Liver (tissue), 9 donors: Measurements from ENCODE around the gene ACO2. TPM values are rescaled to one million over a fixed set of nuclear protein-coding genes. Genes with fewer than 3 reads are reported as not detected.
"Not testable (repeated sequence)": the region's sequence is repeated elsewhere in the genome, so short reads cannot be mapped to it uniquely, and the experiment has no call there.

Experiments used
- DNase-seq: peaks from one replicate; pipeline ENCODE4 v3.0.0-alpha.2; 2017; ENCODE audit warnings: low spot score
- H3K27ac ChIP-seq, 2 donors: one replicate each; pipeline ENCODE4 v1.7.0; 2013; ENCODE audit warnings: inconsistent platforms in 2 of 2, low read length in 2 of 2, control low read depth in 1 of 2, low read depth in 1 of 2, mild to moderate bottlenecking in 1 of 2
- H3K27me3 ChIP-seq, 4 donors: one replicate each; pipeline versions ENCODE4 v1.6.1 to v1.7.0; 2013; ENCODE audit warnings: low read length in 3 of 4, inconsistent platforms in 1 of 4, mild to moderate bottlenecking in 1 of 4, moderate library complexity in 1 of 4; ENCODE audit not compliant: control insufficient read depth in 4 of 4, insufficient read depth in 4 of 4
- H3K36me3 ChIP-seq, 4 donors: one replicate each; pipeline versions ENCODE4 v1.6.1 to v1.7.0; 2013; ENCODE audit warnings: low read length in 3 of 4, mild to moderate bottlenecking in 3 of 4, low read depth in 1 of 4, moderate library complexity in 1 of 4; ENCODE audit not compliant: control insufficient read depth in 4 of 4, insufficient read depth in 3 of 4
- H3K4me1 ChIP-seq, 4 donors: one replicate each; pipeline versions ENCODE4 v1.6.1 to v1.7.0; 2013; ENCODE audit warnings: low read length in 3 of 4, mild to moderate bottlenecking in 3 of 4, moderate library complexity in 1 of 4; ENCODE audit not compliant: control insufficient read depth in 4 of 4, insufficient read depth in 4 of 4
- H3K4me3 ChIP-seq, 3 donors: one replicate each; pipeline versions ENCODE4 v1.6.1 to v1.7.0; 2013; ENCODE audit warnings: low read length in 3 of 3, control low read depth in 1 of 3, low read depth in 1 of 3, mild to moderate bottlenecking in 1 of 3
- H3K9ac ChIP-seq, 2 donors: one replicate each; pipeline ENCODE4 v1.7.0; 2013; ENCODE audit warnings: low read length in 2 of 2, mild to moderate bottlenecking in 2 of 2, moderate library complexity in 2 of 2, control low read depth in 1 of 2, low read depth in 1 of 2
- H3K9me3 ChIP-seq, 4 donors: one replicate each; pipeline versions ENCODE4 v1.6.1 to v1.7.0; 2013; ENCODE audit warnings: low read length in 3 of 4; ENCODE audit not compliant: control insufficient read depth in 4 of 4
- ATF3 ChIP-seq: IDR thresholded peaks from 2 replicates; pipeline ENCODE4 v1.6.1; 2016; ENCODE audit warnings: antibody characterized with exemption
- CTCF ChIP-seq: fragments of 150-350 bp; IDR thresholded peaks from 2 replicates; pipeline ENCODE4 v1.5.1; 2017; ENCODE audit warnings: improper control_type of control experiment, low read depth, low read length; ENCODE audit not compliant: missing input control
- EGR1 ChIP-seq, 2 donors: IDR thresholded peaks; 2 replicates each; pipeline ENCODE4 v1.6.1; 2016 to 2018; ENCODE audit warnings: antibody characterized with exemption in 2 of 2, low read depth in 2 of 2
- GABPA ChIP-seq, 2 donors: IDR thresholded peaks in 1 of 2; conservative IDR thresholded peaks in 1 of 2; 2 replicates each; pipeline ENCODE4 v1.6.1; 2016; ENCODE audit warnings: antibody characterized with exemption in 2 of 2, mild to moderate bottlenecking in 1 of 2, moderate library complexity in 1 of 2
- HNF4A ChIP-seq, 2 donors: conservative IDR thresholded peaks; 2 replicates each; pipeline ENCODE4 v1.6.1; 2016; ENCODE audit warnings: antibody characterized with exemption in 2 of 2, mild to moderate bottlenecking in 2 of 2
- HNF4G ChIP-seq: IDR thresholded peaks from 2 replicates; pipeline ENCODE4 v1.6.1; 2016; ENCODE audit warnings: antibody characterized with exemption
- JUND ChIP-seq, 2 donors: IDR thresholded peaks; 2 replicates each; pipeline ENCODE4 v1.6.1; 2016; ENCODE audit warnings: antibody characterized with exemption in 2 of 2
- NR2F2 ChIP-seq: IDR thresholded peaks from 2 replicates; pipeline ENCODE4 v1.6.1; 2016; ENCODE audit warnings: antibody characterized with exemption
- RAD21 ChIP-seq, 2 donors: IDR thresholded peaks; 2 replicates each; pipeline ENCODE4 v1.6.1; 2016; ENCODE audit warnings: antibody characterized with exemption in 2 of 2, mild to moderate bottlenecking in 2 of 2
- SP1 ChIP-seq: IDR thresholded peaks from 2 replicates; pipeline ENCODE4 v1.6.1; 2018; ENCODE audit warnings: antibody characterized with exemption, mild to moderate bottlenecking
- TAF1 ChIP-seq: conservative IDR thresholded peaks from 2 replicates; pipeline ENCODE4 v1.6.1; 2016; ENCODE audit warnings: antibody characterized with exemption, mild to moderate bottlenecking
- WGBS: extraction: QIAGEN DNeasy Blood & Tissue Kit; methylation state at CpG from one replicate; pipeline ENCODE4 v1.1.7; 2013; 5-methylcytosine and 5-hydroxymethylcytosine counted together
- polyA plus RNA-seq, 2 donors: library from polyadenylated mRNA; stranded (reverse) in 1 of 2; unstranded in 1 of 2; fragments of 200-250 nt in 1 of 2; fragments of >200 nt in 1 of 2; fragmentation: Nextera tagmentation in 1 of 2; extraction: Ambion mirVana in 1 of 2; gene quantifications; one replicate each; pipeline versions ENCODE4 v1.2.1 to v1.2.3, GENCODE V29; 2013 to 2015
- total RNA-seq, 2 donors: library from RNA; depleted of rRNA; stranded (reverse); fragments of >200 nt; gene quantifications; one replicate each; pipeline ENCODE4 v1.2.3, GENCODE V29; 2014
- TF ChIP-seq, protein P1 (sequence below): IDR thresholded peaks from 2 replicates; pipeline ENCODE4 v1.6.1; 2016; ENCODE audit warnings: antibody characterized with exemption, mild to moderate bottlenecking
- TF ChIP-seq, protein P2 (sequence below): IDR thresholded peaks from 2 replicates; pipeline ENCODE4 v1.6.1; 2016; ENCODE audit warnings: antibody characterized with exemption
- donor health status: healthy.
- donor health status: healthy.
- donor health status: healthy.
- donor health status: healthy.
- donor health status: healthy.

Gene ACO2
- total and polyA plus RNA-seq, 4 donors = 45.3 to 76.1 (median 68.9) TPM

GRCh38 chr22:41571786-41572185 is 102.9 kb downstream of the ACO2 start:
- Histone ChIP-seq H3K27ac (no peak overlapping the region), H3K4me1 (no peaks in the 10 kb centered on the region), H3K9ac (no peak overlapping the region), H3K4me3 (no peak overlapping the region), H3K9me3 (no peaks in the 10 kb centered on the region), H3K36me3 (peaks cover 0 to 2% (median under 1%) of the 10 kb centered on the region in 4 donors), H3K27me3 (no peaks in the 10 kb centered on the region)
- 91% methylated on average over 14 of the region's 14 CpGs for WGBS
- no peak for DNase-seq
- no peak for TF ChIP-seq TAF1
- TF ChIP-seq HNF4A (conservative IDR thresholded peaks at IDR 0.05) = no peak
- TF ChIP-seq HNF4G = no peak
- no peak for TF ChIP-seq EGR1 (IDR thresholded peaks at IDR 0.05; ENCODE audit: low read depth in 2 of 2)
- no peak for TF ChIP-seq RAD21 (IDR thresholded peaks at IDR 0.05)
- TF ChIP-seq SP1 = no peak

GRCh38 chr22:41572305-41572704 is 103.4 kb downstream of the ACO2 start:
- not testable (repeated sequence) for H3K4me3 ChIP-seq, H3K27me3 ChIP-seq, H3K9ac ChIP-seq, H3K4me1 ChIP-seq, H3K27ac ChIP-seq, H3K9me3 ChIP-seq, DNase-seq, H3K36me3 ChIP-seq
- WGBS = 97% methylated on average over 3 of the region's 3 CpGs

DNA sequence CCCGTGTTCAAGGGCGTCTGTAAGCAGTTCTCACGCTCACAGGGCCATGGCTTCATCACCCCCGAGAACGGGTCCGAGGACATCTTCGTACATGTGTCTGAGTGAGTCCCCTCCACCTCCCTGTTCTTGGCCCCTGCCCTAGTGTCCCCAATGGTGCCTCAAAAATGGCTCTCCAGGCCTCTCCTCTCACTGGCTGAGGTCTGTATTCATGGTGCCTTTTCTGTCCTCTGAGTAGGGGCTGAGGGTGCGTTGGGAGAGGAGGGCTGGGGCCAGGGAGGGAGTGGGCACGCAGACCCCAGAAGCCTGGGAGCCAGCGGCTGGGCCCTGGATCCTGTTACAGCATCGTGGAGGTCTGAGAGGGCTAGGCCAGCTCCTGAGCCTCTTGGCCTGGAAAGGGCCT is 104.8 kb downstream of the ACO2 start:
- H3K27ac ChIP-seq = no peak overlapping the region
- H3K9me3 ChIP-seq = no peaks in the 10 kb centered on the region
- no peak for TF ChIP-seq CTCF
- TF ChIP-seq, protein P1, sequence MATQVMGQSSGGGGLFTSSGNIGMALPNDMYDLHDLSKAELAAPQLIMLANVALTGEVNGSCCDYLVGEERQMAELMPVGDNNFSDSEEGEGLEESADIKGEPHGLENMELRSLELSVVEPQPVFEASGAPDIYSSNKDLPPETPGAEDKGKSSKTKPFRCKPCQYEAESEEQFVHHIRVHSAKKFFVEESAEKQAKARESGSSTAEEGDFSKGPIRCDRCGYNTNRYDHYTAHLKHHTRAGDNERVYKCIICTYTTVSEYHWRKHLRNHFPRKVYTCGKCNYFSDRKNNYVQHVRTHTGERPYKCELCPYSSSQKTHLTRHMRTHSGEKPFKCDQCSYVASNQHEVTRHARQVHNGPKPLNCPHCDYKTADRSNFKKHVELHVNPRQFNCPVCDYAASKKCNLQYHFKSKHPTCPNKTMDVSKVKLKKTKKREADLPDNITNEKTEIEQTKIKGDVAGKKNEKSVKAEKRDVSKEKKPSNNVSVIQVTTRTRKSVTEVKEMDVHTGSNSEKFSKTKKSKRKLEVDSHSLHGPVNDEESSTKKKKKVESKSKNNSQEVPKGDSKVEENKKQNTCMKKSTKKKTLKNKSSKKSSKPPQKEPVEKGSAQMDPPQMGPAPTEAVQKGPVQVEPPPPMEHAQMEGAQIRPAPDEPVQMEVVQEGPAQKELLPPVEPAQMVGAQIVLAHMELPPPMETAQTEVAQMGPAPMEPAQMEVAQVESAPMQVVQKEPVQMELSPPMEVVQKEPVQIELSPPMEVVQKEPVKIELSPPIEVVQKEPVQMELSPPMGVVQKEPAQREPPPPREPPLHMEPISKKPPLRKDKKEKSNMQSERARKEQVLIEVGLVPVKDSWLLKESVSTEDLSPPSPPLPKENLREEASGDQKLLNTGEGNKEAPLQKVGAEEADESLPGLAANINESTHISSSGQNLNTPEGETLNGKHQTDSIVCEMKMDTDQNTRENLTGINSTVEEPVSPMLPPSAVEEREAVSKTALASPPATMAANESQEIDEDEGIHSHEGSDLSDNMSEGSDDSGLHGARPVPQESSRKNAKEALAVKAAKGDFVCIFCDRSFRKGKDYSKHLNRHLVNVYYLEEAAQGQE = no peak
- TF ChIP-seq GABPA (IDR thresholded peaks at IDR 0.05 in 1 of 2, conservative IDR thresholded peaks at IDR 0.05 in 1 of 2) = no peak
- TF ChIP-seq EGR1 (IDR thresholded peaks at IDR 0.05; ENCODE audit: low read depth in 2 of 2) = no peak
- no peak for TF ChIP-seq ATF3
- no peak for TF ChIP-seq HNF4G
- TF ChIP-seq JUND (IDR thresholded peaks at IDR 0.05) = no peak
- no peak for TF ChIP-seq TAF1
- TF ChIP-seq NR2F2 = no peak
- TF ChIP-seq, protein P2, sequence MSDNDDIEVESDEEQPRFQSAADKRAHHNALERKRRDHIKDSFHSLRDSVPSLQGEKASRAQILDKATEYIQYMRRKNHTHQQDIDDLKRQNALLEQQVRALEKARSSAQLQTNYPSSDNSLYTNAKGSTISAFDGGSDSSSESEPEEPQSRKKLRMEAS = no peak
- no peaks in the 10 kb centered on the region for H3K27me3 ChIP-seq
- no peak overlapping the region for H3K4me3 ChIP-seq
- no peak overlapping the region for H3K9ac ChIP-seq
- DNase-seq = no peak
- peaks cover 4 to 11% (median 10%) of the 10 kb centered on the region in 4 donors for H3K36me3 ChIP-seq
- no peaks in the 10 kb centered on the region for H3K4me1 ChIP-seq
- 95% methylated on average over 11 of the region's 11 CpGs for WGBS
